B cell (primary cell): ENCODE measurements around the gene SESN3. TPM values are rescaled to one million over a fixed set of nuclear protein-coding genes. Genes with fewer than 3 reads are reported as not detected.

Source experiments
- ATAC-seq: fragments of 200-7000 bp; cut with Tn5 transposase; one replicate; pipeline ENCODE4 v1.10.0; 2021; ENCODE audit warnings: low read depth, mild to moderate bottlenecking, moderate number of reproducible peaks, moderate library complexity
- CTCF ChIA-PET: fragments of 350-600 bp; sonication (Branson Sonifier 250); formaldehyde crosslinking; loops from one replicate; lab custom pipeline; 2021; ENCODE audit warnings: antibody characterized with exemption, inconsistent platforms; lab: Charles Lee
- POLR2A ChIA-PET: fragments of 350-600 bp; sonication (Branson Sonifier 250); formaldehyde crosslinking; loops from one replicate; lab custom pipeline; 2021; ENCODE audit warnings: antibody characterized with exemption; lab: Charles Lee
- DNase-seq: peaks from one replicate; pipeline ENCODE4 v3.0.0; 2013
- H2AFZ ChIP-seq: 2 replicates; pipeline ENCODE4 v1.6.1; 2012; ENCODE audit warnings: mild to moderate bottlenecking, low read depth, low read length; ENCODE audit not compliant: insufficient read depth, poor library complexity, severe bottlenecking
- H3K27ac ChIP-seq, 2 donors: 1 replicate in 1 of 2; 2 replicates in 1 of 2; pipeline ENCODE4 v1.5.1; 2012 to 2013; ENCODE audit warnings: low read length in 2 of 2, mild to moderate bottlenecking in 2 of 2, moderate library complexity in 1 of 2
- H3K27me3 ChIP-seq, 4 experiments: fragments of 200-600 bp in 1 of 4; sonication (generic) in 1 of 4; replicated peaks in 1 of 4; 1 replicate in 2 of 4; 2 replicates in 2 of 4; pipeline versions ENCODE4 v1.6.1 to v1.7.0; 2013 to 2016; ENCODE audit warnings: low read length in 3 of 4, mild to moderate bottlenecking in 2 of 4, mixed read lengths in 1 of 4, moderate library complexity in 1 of 4; ENCODE audit not compliant: insufficient read depth in 4 of 4, control insufficient read depth in 3 of 4; ENCODE audit errors: control extremely low read depth in 1 of 4
- H3K36me3 ChIP-seq, 2 experiments: replicated peaks in 1 of 2; 1 replicate in 1 of 2; 2 replicates in 1 of 2; pipeline versions ENCODE4 v1.6.1 to v1.7.1; 2013; ENCODE audit warnings: low read length in 1 of 2; ENCODE audit not compliant: insufficient read depth in 2 of 2, control insufficient read depth in 1 of 2; ENCODE audit errors: control extremely low read depth in 1 of 2, extremely low read depth in 1 of 2
- H3K4me1 ChIP-seq, 2 donors: fragments of 200-600 bp in 1 of 2; sonication (generic) in 1 of 2; 1 replicate in 1 of 2; 2 replicates in 1 of 2; pipeline versions ENCODE4 v1.5.1 to v1.6.1; 2013 to 2017; ENCODE audit warnings: low read length in 2 of 2; ENCODE audit not compliant: control insufficient read depth in 2 of 2, insufficient read depth in 2 of 2
- H3K4me2 ChIP-seq: replicated peaks from 2 replicates; pipeline ENCODE3; 2012; ENCODE audit warnings: mild to moderate bottlenecking, low read depth, low read length; ENCODE audit not compliant: poor library complexity, severe bottlenecking
- H3K4me3 ChIP-seq, 5 experiments: fragments of 200-600 bp in 1 of 5; sonication (generic) in 1 of 5; 1 replicate in 3 of 5; 2 replicates in 2 of 5; pipeline versions ENCODE4 v1.5.1 to v1.7.0; 2011 to 2016; ENCODE audit warnings: low read length in 4 of 5, mild to moderate bottlenecking in 4 of 5, low read depth in 2 of 5, control low read depth in 1 of 5, moderate library complexity in 1 of 5; ENCODE audit not compliant: insufficient read depth in 1 of 5; ENCODE audit errors: control extremely low read depth in 1 of 5, extremely low read depth in 1 of 5
- H3K79me2 ChIP-seq: fragments of 200-600 bp; sonication (generic); one replicate; pipeline ENCODE4 v1.6.0; 2016; ENCODE audit warnings: low read length; ENCODE audit not compliant: control insufficient read depth, insufficient read depth
- H3K9ac ChIP-seq: fragments of 200-600 bp; sonication (generic); 2 replicates; pipeline ENCODE4 v1.6.1; 2017; ENCODE audit warnings: mild to moderate bottlenecking, low read length, moderate library complexity
- H3K9me3 ChIP-seq, 3 donors: one replicate each; pipeline versions ENCODE4 v1.6.1 to v1.7.1; 2013; ENCODE audit warnings: low read length in 2 of 3; ENCODE audit not compliant: control insufficient read depth in 2 of 3, insufficient read depth in 1 of 3; ENCODE audit errors: control extremely low read depth in 1 of 3
- H4K20me1 ChIP-seq: 2 replicates; pipeline ENCODE4 v1.6.0; 2012; ENCODE audit warnings: mild to moderate bottlenecking, low read length; ENCODE audit not compliant: insufficient read depth, control insufficient read depth, poor library complexity, severe bottlenecking
- H3K27ac Mint-ChIP-seq: one replicate; pipeline ENCODE4 v1.8.0; 2021; ENCODE audit warnings: mixed read lengths
- H3K27me3 Mint-ChIP-seq: one replicate; pipeline ENCODE4 v1.8.0; 2021; ENCODE audit warnings: mixed read lengths
- H3K4me1 Mint-ChIP-seq: one replicate; pipeline ENCODE4 v1.8.0; 2021; ENCODE audit warnings: mixed read lengths
- H3K4me3 Mint-ChIP-seq: one replicate; pipeline ENCODE4 v1.8.0; 2021; ENCODE audit warnings: mixed read lengths
- H3K9me3 Mint-ChIP-seq: one replicate; pipeline ENCODE4 v1.8.0; 2022; ENCODE audit warnings: mixed read lengths; ENCODE audit not compliant: insufficient read depth
- EZH2 ChIP-seq: IDR thresholded peaks from 2 replicates; pipeline ENCODE4 v1.6.1; 2012; ENCODE audit warnings: borderline replicate concordance, low read depth, mild to moderate bottlenecking, moderate library complexity, low read length; ENCODE audit not compliant: insufficient read depth, poor library complexity, severe bottlenecking
- WGBS: methylation state at CpG from one replicate; pipeline ENCODE4 v1.1.5; 2013; ENCODE audit warnings: missing lambda C conversion rate; ENCODE audit not compliant: insufficient coverage; 5-methylcytosine and 5-hydroxymethylcytosine counted together
- intact Hi-C: fragments of 100-400 bp; cut with micrococcal nuclease; formaldehyde crosslinking; loops from one replicate; pipeline ENCODE4 v1.10.0; 2022
- polyA plus RNA-seq: library from polyadenylated mRNA; depleted of rRNA; stranded (reverse); fragments of >200 nt; gene quantifications from 2 replicates; pipeline ENCODE4 v1.2.3, GENCODE V29; 2012
- total RNA-seq, 2 donors: library from RNA; stranded (reverse); fragments of 120-200 nt in 1 of 2; gene quantifications; 1 replicate in 1 of 2; 2 replicates in 1 of 2; pipeline versions ENCODE4 v1.2.3 to v1.2.4, GENCODE V29; 2013 to 2022
- TF ChIP-seq, protein P1 (sequence below): fragments of 200-600 bp; IDR thresholded peaks from one replicate; pipeline ENCODE4 v1.8.0; 2022; ENCODE audit warnings: antibody characterized with exemption, mild to moderate bottlenecking

The SESN3 gene
- total and polyA plus RNA-seq, 2 donors (not counting 1 experiment from before 2014, with no cell fraction given), result 10.1 to 519 TPM

DNA sequence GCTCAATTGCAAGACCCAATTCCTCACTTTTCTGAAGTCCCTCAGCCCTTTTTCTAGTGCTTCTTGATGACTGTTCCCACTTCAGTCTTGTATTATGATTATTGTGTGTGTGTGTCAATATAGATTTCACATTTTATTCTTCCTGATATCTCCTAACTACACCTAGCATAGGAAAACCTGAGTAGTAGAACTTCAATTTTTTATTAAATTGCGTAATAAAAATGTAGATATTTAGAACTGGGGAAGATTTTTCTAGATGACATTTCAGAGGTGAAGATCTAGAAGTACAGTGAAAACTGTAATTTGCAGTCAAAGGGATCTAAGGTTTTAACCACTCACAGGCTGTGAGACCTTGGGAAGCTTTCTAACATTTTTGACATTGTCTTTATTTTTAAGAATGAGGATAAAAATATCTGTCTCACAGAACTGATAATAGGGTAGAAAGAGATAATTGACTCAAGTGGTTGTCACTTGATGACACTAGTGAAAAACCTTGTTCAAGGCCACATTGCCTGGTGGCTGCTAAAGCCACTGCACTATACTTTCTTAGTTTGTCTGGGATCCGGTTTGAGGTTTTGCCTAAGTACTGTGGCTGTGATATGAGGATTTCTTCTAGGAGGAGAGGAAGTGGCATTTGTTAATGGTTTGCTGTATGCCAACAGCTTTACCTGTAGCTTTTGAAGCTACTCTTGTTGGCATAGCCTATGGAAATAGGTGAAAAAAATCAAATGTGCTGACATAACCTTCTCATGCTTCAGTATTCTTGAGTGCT lies 32.2 kb upstream of the SESN3 start:
- no peak for DNase-seq
- Mint-ChIP-seq H3K27me3 (no peaks in the 10 kb centered on the region), H3K4me3 (no peak overlapping the region), H3K27ac (no peak overlapping the region), H3K9me3 (no peaks in the 10 kb centered on the region), H3K4me1 (peaks cover 40% of the 10 kb centered on the region)
- H3K9me3 ChIP-seq, result peaks cover 0 to 5% (median 0%) of the 10 kb centered on the region in 3 donors
- WGBS, result 50% methylated on average over 1 of the region's 2 CpGs
- peaks cover 13 to 23% of the 10 kb centered on the region in 2 donors for H3K4me1 ChIP-seq
- H3K36me3 ChIP-seq, result no peaks in the 10 kb centered on the region
- ChIA-PET POLR2A (no interaction called here), CTCF (interaction anchor here (2.0 kb wide), 1 partner anchor 442 kb away, joined by 5 read pairs; no protein-coding TSS in a partner anchor)
- no peaks in the 10 kb centered on the region for H3K27me3 ChIP-seq
- H2AFZ ChIP-seq, result no peak overlapping the region
- H3K4me2 ChIP-seq, result no peak overlapping the region
- intact Hi-C loops, result no loop called here
- H3K79me2 ChIP-seq, result no peaks in the 10 kb centered on the region
- no peak overlapping the region for H3K27ac ChIP-seq
- no peaks in the 10 kb centered on the region for H4K20me1 ChIP-seq
- no peak for ATAC-seq
- H3K9ac ChIP-seq, result no peak overlapping the region
- no peak for TF ChIP-seq EZH2
- TF ChIP-seq, protein P1, sequence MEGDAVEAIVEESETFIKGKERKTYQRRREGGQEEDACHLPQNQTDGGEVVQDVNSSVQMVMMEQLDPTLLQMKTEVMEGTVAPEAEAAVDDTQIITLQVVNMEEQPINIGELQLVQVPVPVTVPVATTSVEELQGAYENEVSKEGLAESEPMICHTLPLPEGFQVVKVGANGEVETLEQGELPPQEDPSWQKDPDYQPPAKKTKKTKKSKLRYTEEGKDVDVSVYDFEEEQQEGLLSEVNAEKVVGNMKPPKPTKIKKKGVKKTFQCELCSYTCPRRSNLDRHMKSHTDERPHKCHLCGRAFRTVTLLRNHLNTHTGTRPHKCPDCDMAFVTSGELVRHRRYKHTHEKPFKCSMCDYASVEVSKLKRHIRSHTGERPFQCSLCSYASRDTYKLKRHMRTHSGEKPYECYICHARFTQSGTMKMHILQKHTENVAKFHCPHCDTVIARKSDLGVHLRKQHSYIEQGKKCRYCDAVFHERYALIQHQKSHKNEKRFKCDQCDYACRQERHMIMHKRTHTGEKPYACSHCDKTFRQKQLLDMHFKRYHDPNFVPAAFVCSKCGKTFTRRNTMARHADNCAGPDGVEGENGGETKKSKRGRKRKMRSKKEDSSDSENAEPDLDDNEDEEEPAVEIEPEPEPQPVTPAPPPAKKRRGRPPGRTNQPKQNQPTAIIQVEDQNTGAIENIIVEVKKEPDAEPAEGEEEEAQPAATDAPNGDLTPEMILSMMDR, result no peak
- H3K4me3 ChIP-seq, result no peak overlapping the region

DNA sequence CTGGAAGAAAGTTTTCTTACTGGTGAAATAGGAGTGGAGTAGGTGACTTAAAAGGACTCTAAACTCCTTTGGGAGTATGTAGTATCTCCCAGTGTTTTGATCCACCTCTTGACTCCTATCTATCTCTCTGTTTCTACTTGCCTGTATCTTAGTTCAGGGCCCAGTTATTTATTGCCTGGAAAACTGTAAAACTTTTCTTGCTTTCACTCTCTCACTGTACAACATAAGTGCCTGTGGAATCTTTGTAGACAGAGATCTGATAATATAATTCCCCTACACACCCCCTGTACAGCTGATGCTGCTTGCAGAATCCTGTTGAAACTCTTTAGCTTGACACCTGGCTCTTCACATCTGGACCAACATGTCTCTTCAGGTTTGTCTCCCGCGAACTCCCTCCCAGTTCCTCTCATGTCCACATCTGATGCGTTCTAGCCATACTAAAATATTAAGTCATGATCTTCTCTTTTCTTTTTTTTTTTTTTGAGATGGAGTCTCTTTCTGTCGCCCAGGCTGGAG lies 26.5 kb upstream of the SESN3 start:
- CTCF ChIA-PET, result interaction anchor here (1.5 kb wide), 1 partner anchor 448 kb away, joined by 4 read pairs; no protein-coding TSS in a partner anchor
- intact Hi-C loops, result loop anchor here (2.0 kb wide), 1 partner anchor 39 kb away; no protein-coding TSS in a partner anchor

More for the DNA sequence above, 26.5 kb upstream of the SESN3 start:
- H2AFZ ChIP-seq, result peak overlapping the region; percentile 9
- peak overlapping the region; percentile 83 to 93 for H3K27ac ChIP-seq
- no peaks in the 10 kb centered on the region for H3K36me3 ChIP-seq
- no peak for TF ChIP-seq EZH2
- TF ChIP-seq, protein P1, result no peak
- H3K27me3 Mint-ChIP-seq, result no peaks in the 10 kb centered on the region
- H3K9me3 Mint-ChIP-seq, result no peaks in the 10 kb centered on the region
- H3K4me2 ChIP-seq, result no peak overlapping the region
- H3K4me1 Mint-ChIP-seq, result peaks cover 69% of the 10 kb centered on the region
- H3K9ac ChIP-seq, result no peak overlapping the region
- ATAC-seq (no peak), DNase-seq (no peak)
- no peaks in the 10 kb centered on the region for H3K79me2 ChIP-seq
- H3K9me3 ChIP-seq, result peaks cover 0 to 5% (median 0%) of the 10 kb centered on the region in 3 donors
- no peaks in the 10 kb centered on the region for H3K27me3 ChIP-seq
- H3K4me3 ChIP-seq, result peak overlapping the region in 1 of 5 experiments; percentile 1
- POLR2A ChIA-PET, result interaction anchor here (0.7 to 6.4 kb wide), 2 partner anchors 13 to 26 kb away, joined by 6 to 63 read pairs; partner anchors contain the start of gene SESN3
- no peaks in the 10 kb centered on the region for H4K20me1 ChIP-seq
- peaks cover 53 to 64% of the 10 kb centered on the region in 2 donors for H3K4me1 ChIP-seq
- peak overlapping the region; percentile 97 for H3K27ac Mint-ChIP-seq
- peak overlapping the region; percentile 5 for H3K4me3 Mint-ChIP-seq
- WGBS, result 90% methylated on average over 2 of the region's 4 CpGs
